ENCODE data around the gene MED15.

DNA sequence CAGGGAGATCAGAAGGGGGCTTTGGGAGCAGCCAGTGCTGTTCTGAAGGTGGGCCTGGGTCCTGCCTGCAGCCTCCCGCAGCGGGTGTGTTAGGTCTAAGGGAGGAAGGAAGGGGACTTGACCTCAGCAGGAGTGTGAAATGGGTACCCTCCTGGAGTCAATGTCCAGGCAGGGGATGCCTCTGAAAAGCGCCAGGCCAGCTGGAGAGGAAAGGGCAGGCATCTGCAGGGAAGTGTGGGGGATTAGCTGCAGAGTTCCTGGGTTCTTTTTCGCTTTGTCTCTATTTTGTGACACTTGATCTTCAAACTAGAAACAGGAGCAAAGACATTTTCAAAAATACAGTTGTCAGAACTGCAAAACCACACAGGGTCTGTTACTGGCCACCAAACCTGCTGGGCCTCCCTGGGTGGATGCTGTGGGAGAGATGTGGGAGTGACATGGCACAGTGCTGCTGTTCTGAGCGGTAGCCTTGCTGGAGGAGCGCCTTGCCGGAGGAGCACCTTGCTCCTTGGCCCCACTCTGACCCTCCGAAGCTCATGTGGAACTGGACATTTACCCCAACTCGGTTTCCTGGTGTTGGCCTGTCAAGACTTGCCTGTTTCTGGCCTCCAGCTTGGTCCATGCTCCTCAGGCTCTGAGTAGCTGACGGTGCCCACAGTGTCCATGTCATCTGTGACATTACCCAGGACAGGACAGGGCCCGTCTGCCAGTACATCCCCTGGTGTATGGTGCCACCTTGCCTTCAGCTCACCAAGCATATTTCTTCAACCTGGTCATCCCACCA, 25.9 kb downstream of the MED15 start:
- TF ChIP-seq EP300 (IDR thresholded peaks at IDR 0.05) (no peak), POLR2A (IDR thresholded peaks at IDR 0.05; ENCODE audit: low read depth) (no peak), POLR2AphosphoS5 (IDR thresholded peaks at IDR 0.05) (no peak)
- TF ChIP-seq, protein P1, sequence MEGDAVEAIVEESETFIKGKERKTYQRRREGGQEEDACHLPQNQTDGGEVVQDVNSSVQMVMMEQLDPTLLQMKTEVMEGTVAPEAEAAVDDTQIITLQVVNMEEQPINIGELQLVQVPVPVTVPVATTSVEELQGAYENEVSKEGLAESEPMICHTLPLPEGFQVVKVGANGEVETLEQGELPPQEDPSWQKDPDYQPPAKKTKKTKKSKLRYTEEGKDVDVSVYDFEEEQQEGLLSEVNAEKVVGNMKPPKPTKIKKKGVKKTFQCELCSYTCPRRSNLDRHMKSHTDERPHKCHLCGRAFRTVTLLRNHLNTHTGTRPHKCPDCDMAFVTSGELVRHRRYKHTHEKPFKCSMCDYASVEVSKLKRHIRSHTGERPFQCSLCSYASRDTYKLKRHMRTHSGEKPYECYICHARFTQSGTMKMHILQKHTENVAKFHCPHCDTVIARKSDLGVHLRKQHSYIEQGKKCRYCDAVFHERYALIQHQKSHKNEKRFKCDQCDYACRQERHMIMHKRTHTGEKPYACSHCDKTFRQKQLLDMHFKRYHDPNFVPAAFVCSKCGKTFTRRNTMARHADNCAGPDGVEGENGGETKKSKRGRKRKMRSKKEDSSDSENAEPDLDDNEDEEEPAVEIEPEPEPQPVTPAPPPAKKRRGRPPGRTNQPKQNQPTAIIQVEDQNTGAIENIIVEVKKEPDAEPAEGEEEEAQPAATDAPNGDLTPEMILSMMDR (IDR thresholded peaks at IDR 0.05), result no peak

Data from esophagus muscularis mucosa (tissue), 4 donors.